SK-N-SH treated with all-trans-retinoic acid at 6 μM for 48 hours (cell line): ENCODE measurements around the gene BLM.
"Not testable (repeated sequence)": the region's sequence is repeated elsewhere in the genome, so short reads cannot be mapped to it uniquely, and the experiment has no call there.

Experiments
- ATAC-seq: fragments of 200-7000 bp; cut with Tn5 transposase; 3 replicates; pipeline ENCODE4 v1.9.1; 2020; ENCODE audit warnings: mild to moderate bottlenecking, moderate library complexity
- ARNTL ChIP-seq: fragments of 450-650 bp; formaldehyde crosslinking; IDR thresholded peaks from 2 replicates; pipeline ENCODE4 v1.5.0; 2020; ENCODE audit warnings: low read depth, mild to moderate bottlenecking, moderate library complexity, borderline replicate concordance
- BACH2 ChIP-seq: fragments of 250-450 bp; sonication (Bioruptor Pico); IDR thresholded peaks from 2 replicates; pipeline ENCODE4 v1.9.0; 2021; ENCODE audit warnings: mild to moderate bottlenecking, borderline replicate concordance
- CSDC2 ChIP-seq: fragments of 250-450 bp; sonication (Bioruptor Pico); IDR thresholded peaks from 2 replicates; pipeline ENCODE4 v1.5.0; 2020; ENCODE audit warnings: mild to moderate bottlenecking, moderate library complexity
- ESRRG ChIP-seq: fragments of 250-450 bp; sonication (Bioruptor Pico); IDR thresholded peaks from 2 replicates; pipeline ENCODE4 v1.6.1; 2021; ENCODE audit warnings: mild to moderate bottlenecking
- GLIS3 ChIP-seq: fragments of 250-450 bp; sonication (Bioruptor Pico); IDR thresholded peaks from 2 replicates; pipeline ENCODE4 v1.5.0; 2020; ENCODE audit warnings: mild to moderate bottlenecking, moderate library complexity
- ISL1 ChIP-seq: fragments of 250-450 bp; sonication (Bioruptor Pico); IDR thresholded peaks from 2 replicates; pipeline ENCODE4 v2.1.2; 2022; ENCODE audit warnings: mild to moderate bottlenecking, moderate library complexity
- OSR1 ChIP-seq: fragments of 250-450 bp; sonication (Bioruptor Pico); IDR thresholded peaks from 2 replicates; pipeline ENCODE4 v1.8.0; 2022; ENCODE audit warnings: moderate library complexity, mild to moderate bottlenecking, inconsistent platforms
- PPARA ChIP-seq: fragments of 250-450 bp; sonication (Bioruptor Pico); IDR thresholded peaks from 2 replicates; pipeline ENCODE4 v1.5.0; 2020; ENCODE audit warnings: mild to moderate bottlenecking, borderline replicate concordance
- RARB ChIP-seq: fragments of 250-450 bp; sonication (Bioruptor Pico); IDR thresholded peaks from 2 replicates; pipeline ENCODE4 v1.8.0; 2021; ENCODE audit warnings: mild to moderate bottlenecking, moderate library complexity
- SNAI2 ChIP-seq: fragments of 250-450 bp; sonication (Bioruptor Pico); IDR thresholded peaks from 2 replicates; pipeline ENCODE4 v1.5.0; 2020; ENCODE audit warnings: mild to moderate bottlenecking, moderate library complexity
- TCF4 ChIP-seq: fragments of 250-450 bp; sonication (Bioruptor Pico); IDR thresholded peaks from 2 replicates; pipeline ENCODE4 v1.8.0; 2021; ENCODE audit warnings: mild to moderate bottlenecking, moderate library complexity, borderline replicate concordance
- ZC3H10 ChIP-seq: fragments of 250-450 bp; sonication (Bioruptor Pico); IDR thresholded peaks from 2 replicates; pipeline ENCODE4 v1.5.1; 2021; ENCODE audit warnings: mild to moderate bottlenecking, moderate library complexity
- ZFP30 ChIP-seq: fragments of 450-650 bp; formaldehyde crosslinking; IDR thresholded peaks from 2 replicates; pipeline ENCODE4 v1.5.0; 2022; ENCODE audit warnings: mild to moderate bottlenecking, moderate library complexity
- ZNF565 ChIP-seq: fragments of 450-650 bp; formaldehyde crosslinking; conservative IDR thresholded peaks from 2 replicates; pipeline ENCODE4 v1.5.0; 2020; ENCODE audit warnings: low read depth, mild to moderate bottlenecking, moderate library complexity
- ZNF70 ChIP-seq: fragments of 450-650 bp; formaldehyde crosslinking; IDR thresholded peaks from 2 replicates; pipeline ENCODE4 v1.5.0; 2020; ENCODE audit warnings: mild to moderate bottlenecking, moderate library complexity
- ZNF8 ChIP-seq: fragments of 450-650 bp; formaldehyde crosslinking; IDR thresholded peaks from 2 replicates; pipeline ENCODE4 v1.5.0; 2020; ENCODE audit warnings: mild to moderate bottlenecking, moderate library complexity
- TF ChIP-seq, protein P1 (sequence below): fragments of 250-450 bp; sonication (Bioruptor Pico); IDR thresholded peaks from 2 replicates; pipeline ENCODE4 v1.5.1; 2021; ENCODE audit warnings: mild to moderate bottlenecking, moderate library complexity
- TF ChIP-seq, protein P2 (sequence below): fragments of 250-450 bp; sonication (Bioruptor Pico); IDR thresholded peaks from 2 replicates; pipeline ENCODE4 v1.5.1; 2020; ENCODE audit warnings: low read depth, mild to moderate bottlenecking, moderate library complexity
- TF ChIP-seq, protein P3 (sequence below): fragments of 250-450 bp; sonication (Bioruptor Pico); IDR thresholded peaks from 2 replicates; pipeline ENCODE4 v1.8.0; 2021; ENCODE audit warnings: low read depth, mild to moderate bottlenecking, moderate library complexity, borderline replicate concordance

Gene BLM

GRCh38 chr15:90819850-90820249, 102.7 kb downstream of the BLM start (continued):
- TF ChIP-seq, protein P1, sequence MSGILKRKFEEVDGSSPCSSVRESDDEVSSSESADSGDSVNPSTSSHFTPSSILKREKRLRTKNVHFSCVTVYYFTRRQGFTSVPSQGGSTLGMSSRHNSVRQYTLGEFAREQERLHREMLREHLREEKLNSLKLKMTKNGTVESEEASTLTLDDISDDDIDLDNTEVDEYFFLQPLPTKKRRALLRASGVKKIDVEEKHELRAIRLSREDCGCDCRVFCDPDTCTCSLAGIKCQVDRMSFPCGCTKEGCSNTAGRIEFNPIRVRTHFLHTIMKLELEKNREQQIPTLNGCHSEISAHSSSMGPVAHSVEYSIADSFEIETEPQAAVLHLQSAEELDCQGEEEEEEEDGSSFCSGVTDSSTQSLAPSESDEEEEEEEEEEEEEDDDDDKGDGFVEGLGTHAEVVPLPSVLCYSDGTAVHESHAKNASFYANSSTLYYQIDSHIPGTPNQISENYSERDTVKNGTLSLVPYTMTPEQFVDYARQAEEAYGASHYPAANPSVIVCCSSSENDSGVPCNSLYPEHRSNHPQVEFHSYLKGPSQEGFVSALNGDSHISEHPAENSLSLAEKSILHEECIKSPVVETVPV (CRISPR knock-in tag) = no peak
- TF ChIP-seq, protein P2, sequence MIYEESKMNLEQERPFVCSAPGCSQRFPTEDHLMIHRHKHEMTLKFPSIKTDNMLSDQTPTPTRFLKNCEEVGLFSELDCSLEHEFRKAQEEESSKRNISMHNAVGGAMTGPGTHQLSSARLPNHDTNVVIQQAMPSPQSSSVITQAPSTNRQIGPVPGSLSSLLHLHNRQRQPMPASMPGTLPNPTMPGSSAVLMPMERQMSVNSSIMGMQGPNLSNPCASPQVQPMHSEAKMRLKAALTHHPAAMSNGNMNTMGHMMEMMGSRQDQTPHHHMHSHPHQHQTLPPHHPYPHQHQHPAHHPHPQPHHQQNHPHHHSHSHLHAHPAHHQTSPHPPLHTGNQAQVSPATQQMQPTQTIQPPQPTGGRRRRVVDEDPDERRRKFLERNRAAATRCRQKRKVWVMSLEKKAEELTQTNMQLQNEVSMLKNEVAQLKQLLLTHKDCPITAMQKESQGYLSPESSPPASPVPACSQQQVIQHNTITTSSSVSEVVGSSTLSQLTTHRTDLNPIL (CRISPR knock-in tag) = no peak
- no peak for TF ChIP-seq ZFP30
- TF ChIP-seq, protein P3, sequence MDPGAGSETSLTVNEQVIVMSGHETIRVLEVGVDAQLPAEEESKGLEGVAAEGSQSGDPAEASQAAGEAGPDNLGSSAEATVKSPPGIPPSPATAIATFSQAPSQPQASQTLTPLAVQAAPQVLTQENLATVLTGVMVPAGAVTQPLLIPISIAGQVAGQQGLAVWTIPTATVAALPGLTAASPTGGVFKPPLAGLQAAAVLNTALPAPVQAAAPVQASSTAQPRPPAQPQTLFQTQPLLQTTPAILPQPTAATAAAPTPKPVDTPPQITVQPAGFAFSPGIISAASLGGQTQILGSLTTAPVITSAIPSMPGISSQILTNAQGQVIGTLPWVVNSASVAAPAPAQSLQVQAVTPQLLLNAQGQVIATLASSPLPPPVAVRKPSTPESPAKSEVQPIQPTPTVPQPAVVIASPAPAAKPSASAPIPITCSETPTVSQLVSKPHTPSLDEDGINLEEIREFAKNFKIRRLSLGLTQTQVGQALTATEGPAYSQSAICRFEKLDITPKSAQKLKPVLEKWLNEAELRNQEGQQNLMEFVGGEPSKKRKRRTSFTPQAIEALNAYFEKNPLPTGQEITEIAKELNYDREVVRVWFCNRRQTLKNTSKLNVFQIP (CRISPR knock-in tag) = no peak
- TF ChIP-seq BACH2 (CRISPR knock-in tag) = no peak
- no peak for TF ChIP-seq ESRRG (CRISPR knock-in tag)
- TF ChIP-seq, all 23 proteins: peak for 0

- ATAC-seq = no peak
- TF ChIP-seq ZFP30 (no peak), OSR1 (CRISPR knock-in tag) (no peak)
These were observed 103.3 kb downstream of the BLM start for GRCh38 chr15:90820481-90820880.

- no peak for ATAC-seq
- TF ChIP-seq ESRRG (CRISPR knock-in tag) (no peak), ZNF70 (no peak), ZFP30 (no peak), SNAI2 (CRISPR knock-in tag) (no peak), ZNF565 (CRISPR knock-in tag) (no peak), ARNTL (CRISPR knock-in tag) (no peak), ZNF8 (CRISPR knock-in tag) (no peak), ZC3H10 (CRISPR knock-in tag) (no peak), GLIS3 (CRISPR knock-in tag) (no peak)
- TF ChIP-seq, protein P2 (CRISPR knock-in tag) = no peak
- TF ChIP-seq, protein P3 (CRISPR knock-in tag) = no peak
These were observed 105.2 kb downstream of the BLM start for GRCh38 chr15:90822204-90822955.

DNA sequence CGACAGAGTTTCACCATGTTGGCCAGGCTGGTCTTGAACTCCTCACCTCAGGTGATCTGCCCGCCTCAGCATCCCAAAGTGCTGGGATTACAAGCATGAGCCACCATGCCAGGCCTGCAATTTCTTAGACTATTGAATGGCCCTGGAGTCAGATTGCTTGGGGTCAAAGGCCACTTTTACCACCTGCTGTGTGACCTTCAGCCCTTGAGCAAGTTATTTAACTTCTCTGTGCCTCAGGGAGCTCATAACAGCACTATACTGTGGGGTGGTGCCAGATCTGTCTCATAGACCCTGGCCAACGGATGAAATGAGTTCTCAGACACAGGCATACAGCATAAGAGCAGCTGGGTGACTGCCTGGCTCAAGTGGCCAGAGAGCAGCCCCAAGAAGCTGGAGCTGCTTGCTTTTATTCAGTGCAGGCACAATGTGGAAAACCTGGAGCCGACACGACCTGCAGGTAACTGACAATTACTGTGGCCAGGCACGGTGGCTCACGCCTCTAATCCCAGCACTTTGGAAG, 106.4 kb downstream of the BLM start:
- TF ChIP-seq ZFP30 (no peak), ZNF70 (no peak), PPARA (CRISPR knock-in tag) (no peak), ZC3H10 (CRISPR knock-in tag) (no peak), GLIS3 (CRISPR knock-in tag) (no peak), TCF4 (CRISPR knock-in tag) (no peak), ZNF565 (CRISPR knock-in tag) (no peak), ISL1 (no peak), ESRRG (CRISPR knock-in tag) (no peak), ARNTL (CRISPR knock-in tag) (no peak), CSDC2 (CRISPR knock-in tag) (no peak), RARB (CRISPR knock-in tag) (no peak), ZNF8 (CRISPR knock-in tag) (no peak), SNAI2 (CRISPR knock-in tag) (no peak), BACH2 (CRISPR knock-in tag) (no peak)
- TF ChIP-seq, protein P3 (CRISPR knock-in tag) = no peak
- TF ChIP-seq, protein P2 (CRISPR knock-in tag) = no peak
- TF ChIP-seq, protein P1 (CRISPR knock-in tag) = no peak
- no peak for ATAC-seq

- ATAC-seq = not testable (repeated sequence)
These were observed 108.2 kb downstream of the BLM start for GRCh38 chr15:90825115-90825899.
